Neural progenitor cell (in vitro differentiated cells): ENCODE data around the gene CD80.

Experiments used
- CTCF ChIP-seq: fragments of 200-600 bp; sonication (generic); IDR thresholded peaks from 2 replicates; pipeline ENCODE4 v1.5.1; 2017; ENCODE audit warnings: antibody characterized with exemption, mild to moderate bottlenecking
- EZH2phosphoT487 ChIP-seq: fragments of 200-600 bp; sonication (generic); IDR thresholded peaks from 2 replicates; pipeline ENCODE4 v1.6.1; 2017; ENCODE audit warnings: antibody characterized with exemption

- TF ChIP-seq EZH2phosphoT487 (no peak), CTCF (no peak)
Measured at GRCh38 chr3:119506631-119507030, 52.8 kb downstream of the CD80 start.
